ENCODE measurements around the gene AIG1. TPM values are rescaled to one million over a fixed set of nuclear protein-coding genes. Genes with fewer than 3 reads are reported as not detected.
"Not testable (repeated sequence)": the region's sequence is repeated elsewhere in the genome, so short reads cannot be mapped to it uniquely, and the experiment has no call there.

The AIG1 gene
- total RNA-seq, 1 donor from 2014 or later, result 37.1 TPM

- Histone ChIP-seq H3K9ac (no peak overlapping the region), H4K20me1 (ENCODE audit: low read depth) (no peaks in the 10 kb centered on the region), H3K4me1 (no peaks in the 10 kb centered on the region), H3K36me3 (no peaks in the 10 kb centered on the region), H3K4me2 (peak overlapping the region; percentile 20), H3K27ac (no peak overlapping the region), H3K27me3 (no peaks in the 10 kb centered on the region), H3K9me3 (ENCODE audit: low read depth) (no peaks in the 10 kb centered on the region), H3K4me3 (no peak overlapping the region), H2AFZ (replicated peaks) (no peak overlapping the region), H3F3A (ENCODE audit: low read depth) (no peaks in the 10 kb centered on the region), H3K79me2 (ENCODE audit: low read depth) (no peaks in the 10 kb centered on the region)
- H3K36me3 Mint-ChIP-seq, result peaks cover 3% of the 10 kb centered on the region
- DNase-seq (ENCODE audit: low spot score), result peak; percentile 8
- TF ChIP-seq CTCF (IDR thresholded peaks at IDR 0.05) (no peak), EZH2 (IDR thresholded peaks at IDR 0.05) (no peak), EZH2phosphoT487 (IDR thresholded peaks at IDR 0.05) (no peak)
- H3K4me1 Mint-ChIP-seq, result peaks cover 8% of the 10 kb centered on the region
- no peak overlapping the region for H3K4me3 Mint-ChIP-seq
- peaks cover 5% of the 10 kb centered on the region for H3K9me3 Mint-ChIP-seq
- peak overlapping the region; percentile 75 for H3K27ac Mint-ChIP-seq
- H3K27me3 Mint-ChIP-seq (ENCODE audit: insufficient read depth, low read depth), result peaks cover 3% of the 10 kb centered on the region
Measured at GRCh38 chr6:143301188-143301587, 240.5 kb downstream of the AIG1 start.

- H3K4me3 ChIP-seq; H3K4me2 ChIP-seq; H4K20me1 ChIP-seq (ENCODE audit: low read depth); H3K27ac Mint-ChIP-seq; H3K9me3 Mint-ChIP-seq; H3K36me3 Mint-ChIP-seq; H3K9ac ChIP-seq; H3K27me3 Mint-ChIP-seq (ENCODE audit: insufficient read depth, low read depth); H3K27ac ChIP-seq; H3K4me1 ChIP-seq; DNase-seq (ENCODE audit: low spot score); H3K4me1 Mint-ChIP-seq; H3K4me3 Mint-ChIP-seq; H3F3A ChIP-seq (ENCODE audit: low read depth); H3K79me2 ChIP-seq (ENCODE audit: low read depth); H3K27me3 ChIP-seq; H3K36me3 ChIP-seq; H3K9me3 ChIP-seq (ENCODE audit: low read depth); H2AFZ ChIP-seq (replicated peaks): not testable (repeated sequence)
Measured at GRCh38 chr6:143307760-143308159, 247.1 kb downstream of the AIG1 start.

GRCh38 chr6:143313163-143313562 is 252.5 kb downstream of the AIG1 start:
- Mint-ChIP-seq H3K36me3 (peaks cover 4% of the 10 kb centered on the region), H3K27me3 (ENCODE audit: insufficient read depth, low read depth) (no peaks in the 10 kb centered on the region), H3K27ac (no peak overlapping the region), H3K9me3 (peaks cover 13% of the 10 kb centered on the region), H3K4me3 (no peak overlapping the region), H3K4me1 (peaks cover 5% of the 10 kb centered on the region)
- Histone ChIP-seq H3F3A (ENCODE audit: low read depth) (no peaks in the 10 kb centered on the region), H3K79me2 (ENCODE audit: low read depth) (no peaks in the 10 kb centered on the region), H3K4me2 (no peak overlapping the region), H3K27ac (no peak overlapping the region), H3K27me3 (no peaks in the 10 kb centered on the region), H3K4me1 (no peaks in the 10 kb centered on the region), H4K20me1 (ENCODE audit: low read depth) (no peaks in the 10 kb centered on the region), H3K9me3 (ENCODE audit: low read depth) (no peaks in the 10 kb centered on the region), H3K36me3 (no peaks in the 10 kb centered on the region), H2AFZ (replicated peaks) (no peak overlapping the region), H3K4me3 (no peak overlapping the region), H3K9ac (no peak overlapping the region)
- DNase-seq (ENCODE audit: low spot score), result no peak
- no peak for TF ChIP-seq EZH2phosphoT487 (IDR thresholded peaks at IDR 0.05)
- TF ChIP-seq EZH2 (IDR thresholded peaks at IDR 0.05), result no peak
- TF ChIP-seq CTCF (IDR thresholded peaks at IDR 0.05), result no peak

- H3K27ac Mint-ChIP-seq, result no peak overlapping the region
Measured at GRCh38 chr6:143321491-143322086, 260.9 kb downstream of the AIG1 start.

More at GRCh38 chr6:143321491-143322086, 260.9 kb downstream of the AIG1 start:
- Histone ChIP-seq H3K9ac (no peak overlapping the region), H3K4me2 (no peak overlapping the region), H3K27ac (no peak overlapping the region), H3K4me3 (no peak overlapping the region), H3F3A (ENCODE audit: low read depth) (no peaks in the 10 kb centered on the region), H3K27me3 (no peaks in the 10 kb centered on the region), H3K9me3 (ENCODE audit: low read depth) (no peaks in the 10 kb centered on the region), H3K79me2 (ENCODE audit: low read depth) (no peaks in the 10 kb centered on the region), H4K20me1 (ENCODE audit: low read depth) (no peaks in the 10 kb centered on the region), H3K4me1 (no peaks in the 10 kb centered on the region), H3K36me3 (no peaks in the 10 kb centered on the region), H2AFZ (replicated peaks) (no peak overlapping the region)
- no peaks in the 10 kb centered on the region for H3K36me3 Mint-ChIP-seq
- peaks cover 8% of the 10 kb centered on the region for H3K9me3 Mint-ChIP-seq
- H3K4me1 Mint-ChIP-seq, result no peaks in the 10 kb centered on the region
- no peaks in the 10 kb centered on the region for H3K27me3 Mint-ChIP-seq (ENCODE audit: insufficient read depth, low read depth)
- no peak for DNase-seq (ENCODE audit: low spot score)
- no peak overlapping the region for H3K4me3 Mint-ChIP-seq
- TF ChIP-seq CTCF (IDR thresholded peaks at IDR 0.05), result no peak
- no peak for TF ChIP-seq EZH2phosphoT487 (IDR thresholded peaks at IDR 0.05)
- no peak for TF ChIP-seq EZH2 (IDR thresholded peaks at IDR 0.05)
